Measurements from ENCODE around the gene FIGNL2. TPM values are rescaled to one million over a fixed set of nuclear protein-coding genes. Genes with fewer than 3 reads are reported as not detected.
A peak's percentile ranks its signal among the peaks of the same experiment; 100 is the strongest.

The FIGNL2 gene
- total RNA-seq, 2 donors from 2014 or later, result 10.5 to 17.7 TPM

- H3K9ac ChIP-seq (ENCODE audit: extremely low read depth, low read length, poor library complexity, severe bottlenecking), result peak overlapping the region; percentile 30
- Mint-ChIP-seq H3K9me3 (no peaks in the 10 kb centered on the region), H3K4me1 (peaks cover 3% of the 10 kb centered on the region), H3K27ac (no peak overlapping the region), H3K4me3 (peak overlapping the region; percentile 53), H3K36me3 (ENCODE audit: low read depth) (no peaks in the 10 kb centered on the region), H3K27me3 (ENCODE audit: insufficient read depth) (peaks cover 60% of the 10 kb centered on the region)
- H3K9me3 ChIP-seq (ENCODE audit: control insufficient read depth, low read length), result no peaks in the 10 kb centered on the region
- 14 to 20% methylated on average over 26 to 100 of the region's 100 CpGs for WGBS, 2 experiments (ENCODE audit: insufficient coverage in 1 of 2, insufficient read length in 1 of 2)
- H3K36me3 ChIP-seq (ENCODE audit: control insufficient read depth, insufficient read depth, low read length), result no peaks in the 10 kb centered on the region
- no peak overlapping the region for H3K4me3 ChIP-seq (ENCODE audit: low read length)
- H3K27ac ChIP-seq (ENCODE audit: low read depth, low read length), result no peak overlapping the region
- H3K27me3 ChIP-seq (ENCODE audit: control insufficient read depth, insufficient read depth, low read length, poor library complexity, severe bottlenecking), result peaks cover 37% of the 10 kb centered on the region
- H3K4me1 ChIP-seq (ENCODE audit: control insufficient read depth, insufficient read depth, low read length), result no peaks in the 10 kb centered on the region
- peak; percentile 95 for DNase-seq
- peak; percentile 81 for TF ChIP-seq CTCF (conservative IDR thresholded peaks at IDR 0.05)
These were observed 34.0 kb downstream of the FIGNL2 start for GRCh38 chr12:51814311-51815088.

GRCh38 chr12:51813931-51814310, 34.6 kb downstream of the FIGNL2 start:
- no peak for TF ChIP-seq CTCF (conservative IDR thresholded peaks at IDR 0.05)
- peaks cover 56% of the 10 kb centered on the region for H3K27me3 Mint-ChIP-seq (ENCODE audit: insufficient read depth)

GRCh38 chr12:51812871-51813270, 35.6 kb downstream of the FIGNL2 start:
- Mint-ChIP-seq H3K9me3 (no peaks in the 10 kb centered on the region), H3K27me3 (ENCODE audit: insufficient read depth) (peaks cover 47% of the 10 kb centered on the region), H3K27ac (no peak overlapping the region), H3K36me3 (ENCODE audit: low read depth) (no peaks in the 10 kb centered on the region), H3K4me1 (peaks cover 3% of the 10 kb centered on the region), H3K4me3 (peak overlapping the region; percentile 44)
- DNase-seq, result no peak
- Histone ChIP-seq H3K9ac (ENCODE audit: extremely low read depth, low read length, poor library complexity, severe bottlenecking) (no peak overlapping the region), H3K4me3 (ENCODE audit: low read length) (no peak overlapping the region), H3K36me3 (ENCODE audit: control insufficient read depth, insufficient read depth, low read length) (no peaks in the 10 kb centered on the region), H3K27ac (ENCODE audit: low read depth, low read length) (no peak overlapping the region), H3K27me3 (ENCODE audit: control insufficient read depth, insufficient read depth, low read length, poor library complexity, severe bottlenecking) (peaks cover 28% of the 10 kb centered on the region), H3K9me3 (ENCODE audit: control insufficient read depth, low read length) (no peaks in the 10 kb centered on the region), H3K4me1 (ENCODE audit: control insufficient read depth, insufficient read depth, low read length) (no peaks in the 10 kb centered on the region)
- no peak for TF ChIP-seq CTCF (conservative IDR thresholded peaks at IDR 0.05)
- WGBS, 2 experiments (ENCODE audit: insufficient coverage in 1 of 2, insufficient read length in 1 of 2), result 89 to 92% methylated on average over 10 to 13 of the region's 13 CpGs

More at GRCh38 chr12:51813931-51814310, 34.6 kb downstream of the FIGNL2 start:
- no peaks in the 10 kb centered on the region for H3K9me3 ChIP-seq (ENCODE audit: control insufficient read depth, low read length)
- Mint-ChIP-seq H3K9me3 (no peaks in the 10 kb centered on the region), H3K27ac (no peak overlapping the region), H3K4me1 (peaks cover 3% of the 10 kb centered on the region), H3K4me3 (peak overlapping the region; percentile 44), H3K36me3 (ENCODE audit: low read depth) (no peaks in the 10 kb centered on the region)
- 7 to 31% methylated on average over 2 to 34 of the region's 34 CpGs for WGBS, 2 experiments (ENCODE audit: insufficient coverage in 1 of 2, insufficient read length in 1 of 2)
- H3K36me3 ChIP-seq (ENCODE audit: control insufficient read depth, insufficient read depth, low read length), result no peaks in the 10 kb centered on the region
- peaks cover 32% of the 10 kb centered on the region for H3K27me3 ChIP-seq (ENCODE audit: control insufficient read depth, insufficient read depth, low read length, poor library complexity, severe bottlenecking)
- H3K9ac ChIP-seq (ENCODE audit: extremely low read depth, low read length, poor library complexity, severe bottlenecking), result no peak overlapping the region
- H3K27ac ChIP-seq (ENCODE audit: low read depth, low read length), result no peak overlapping the region
- peak overlapping the region; percentile 62 for H3K4me3 ChIP-seq (ENCODE audit: low read length)
- H3K4me1 ChIP-seq (ENCODE audit: control insufficient read depth, insufficient read depth, low read length), result no peaks in the 10 kb centered on the region
- no peak for DNase-seq

Data from endodermal cell (in vitro differentiated cells).